K562 (cell line): ENCODE measurements around the gene RFWD3. TPM values are rescaled to one million over a fixed set of nuclear protein-coding genes. Genes with fewer than 3 reads are reported as not detected.

ENCODE experiments used
- EP400 ChIP-seq: fragments of 450-650 bp; IDR thresholded peaks from 2 replicates; pipeline ENCODE4 v1.6.1; 2017; ENCODE audit warnings: antibody characterized with exemption, mild to moderate bottlenecking, moderate library complexity
- KHSRP ChIP-seq: fragments of 450-650 bp; IDR thresholded peaks from 2 replicates; pipeline ENCODE4 v1.6.1; 2017
- SIX5 ChIP-seq, 2 experiments: IDR thresholded peaks; 2 replicates each; pipeline ENCODE4 v1.6.1; 2011; ENCODE audit warnings: low read length in 2 of 2, borderline replicate concordance in 1 of 2, low read depth in 1 of 2, mild to moderate bottlenecking in 1 of 2, moderate library complexity in 1 of 2; ENCODE audit not compliant: insufficient read depth in 1 of 2
- TFAM ChIP-seq: fragments of 250-450 bp; sonication (Bioruptor Pico); conservative IDR thresholded peaks from 2 replicates; pipeline ENCODE4 v1.5.0; 2021; ENCODE audit warnings: mild to moderate bottlenecking, moderate library complexity
- ZKSCAN8 ChIP-seq: fragments of 200-800 bp; sonication (Bioruptor generic); IDR thresholded peaks from 2 replicates; pipeline ENCODE4 v1.6.1; 2016; ENCODE audit warnings: missing genetic modification characterization, missing compliant biosample characterization
- ZNF12 ChIP-seq: sonication (generic); formaldehyde crosslinking; IDR thresholded peaks from 2 replicates; pipeline ENCODE4 v1.4.0; 2020; ENCODE audit warnings: mild to moderate bottlenecking, missing genetic modification reagents
- ZNF239 ChIP-seq: fragments of 250-450 bp; sonication (Bioruptor Pico); IDR thresholded peaks from 2 replicates; pipeline ENCODE4 v1.4.0; 2020; ENCODE audit warnings: mild to moderate bottlenecking
- ZNF766 ChIP-seq: fragments of 200-800 bp; sonication (Bioruptor generic); conservative IDR thresholded peaks from 2 replicates; pipeline ENCODE4 v1.6.1; 2016; ENCODE audit warnings: missing genetic modification characterization, missing compliant biosample characterization
- polyA plus RNA-seq, 8 experiments: library from polyadenylated mRNA; depleted of rRNA in 4 of 8; stranded (reverse) in 5 of 8; unstranded in 3 of 8; fragments of >200 nt; fragmentation: Nextera tagmentation in 2 of 8; fragmentation: Illumina TruSeq in 1 of 8; extraction: Ambion mirVana in 2 of 8; extraction: Trizol in 1 of 8; gene quantifications; 2 replicates each; pipeline versions ENCODE4 v1.2.1 to v1.2.3, GENCODE V29; 2011 to 2014; ENCODE audit warnings: inconsistent platforms in 1 of 8, missing spikeins in 1 of 8
- total RNA-seq, 7 experiments: library from RNA; depleted of rRNA in 6 of 7; stranded (reverse); fragments of >200 nt in 6 of 7; fragmentation: Illumina TruSeq in 2 of 7; extraction: Trizol in 2 of 7; gene quantifications; 2 replicates each; pipeline versions ENCODE4 v1.2.1 to v1.2.3, GENCODE V29; 2011 to 2021; ENCODE audit warnings: low replicate concordance in 1 of 7
- TF ChIP-seq, protein P1 (sequence below): IDR thresholded peaks from 2 replicates; pipeline ENCODE4 v1.6.1; 2011; ENCODE audit warnings: borderline replicate concordance, low read depth, mild to moderate bottlenecking, moderate library complexity, low read length; ENCODE audit not compliant: insufficient read depth, poor library complexity, severe bottlenecking
- TF ChIP-seq, protein P2 (sequence below): fragments of 200-800 bp; sonication (Bioruptor generic); IDR thresholded peaks from 2 replicates; pipeline ENCODE4 v1.6.1; 2016; ENCODE audit warnings: missing genetic modification characterization, missing compliant biosample characterization
- TF ChIP-seq, protein P3 (sequence below), 2 experiments: fragments of 450-650 bp; IDR thresholded peaks; 2 replicates each; pipeline ENCODE4 v1.6.1; 2016; ENCODE audit warnings: mild to moderate bottlenecking in 2 of 2, borderline replicate concordance in 1 of 2, low read depth in 1 of 2, moderate library complexity in 1 of 2

RFWD3 gene
- total and polyA plus RNA-seq, 9 of the 15 experiments (the other 6 are each of a cell fraction or from before 2014, with no cell fraction given), result 20.8 to 121 (median 79.0) TPM

GRCh38 chr16:74709441-74709877 is 42.8 kb upstream of the RFWD3 start (continued):
- no peak for TF ChIP-seq KHSRP
- TF ChIP-seq, protein P1, sequence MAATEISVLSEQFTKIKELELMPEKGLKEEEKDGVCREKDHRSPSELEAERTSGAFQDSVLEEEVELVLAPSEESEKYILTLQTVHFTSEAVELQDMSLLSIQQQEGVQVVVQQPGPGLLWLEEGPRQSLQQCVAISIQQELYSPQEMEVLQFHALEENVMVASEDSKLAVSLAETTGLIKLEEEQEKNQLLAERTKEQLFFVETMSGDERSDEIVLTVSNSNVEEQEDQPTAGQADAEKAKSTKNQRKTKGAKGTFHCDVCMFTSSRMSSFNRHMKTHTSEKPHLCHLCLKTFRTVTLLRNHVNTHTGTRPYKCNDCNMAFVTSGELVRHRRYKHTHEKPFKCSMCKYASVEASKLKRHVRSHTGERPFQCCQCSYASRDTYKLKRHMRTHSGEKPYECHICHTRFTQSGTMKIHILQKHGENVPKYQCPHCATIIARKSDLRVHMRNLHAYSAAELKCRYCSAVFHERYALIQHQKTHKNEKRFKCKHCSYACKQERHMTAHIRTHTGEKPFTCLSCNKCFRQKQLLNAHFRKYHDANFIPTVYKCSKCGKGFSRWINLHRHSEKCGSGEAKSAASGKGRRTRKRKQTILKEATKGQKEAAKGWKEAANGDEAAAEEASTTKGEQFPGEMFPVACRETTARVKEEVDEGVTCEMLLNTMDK, result peak; percentile 30
- TF ChIP-seq EP400, result no peak
- TF ChIP-seq TFAM, result no peak
- TF ChIP-seq ZKSCAN8 (CRISPR knock-in tag), result no peak
- TF ChIP-seq, protein P2, sequence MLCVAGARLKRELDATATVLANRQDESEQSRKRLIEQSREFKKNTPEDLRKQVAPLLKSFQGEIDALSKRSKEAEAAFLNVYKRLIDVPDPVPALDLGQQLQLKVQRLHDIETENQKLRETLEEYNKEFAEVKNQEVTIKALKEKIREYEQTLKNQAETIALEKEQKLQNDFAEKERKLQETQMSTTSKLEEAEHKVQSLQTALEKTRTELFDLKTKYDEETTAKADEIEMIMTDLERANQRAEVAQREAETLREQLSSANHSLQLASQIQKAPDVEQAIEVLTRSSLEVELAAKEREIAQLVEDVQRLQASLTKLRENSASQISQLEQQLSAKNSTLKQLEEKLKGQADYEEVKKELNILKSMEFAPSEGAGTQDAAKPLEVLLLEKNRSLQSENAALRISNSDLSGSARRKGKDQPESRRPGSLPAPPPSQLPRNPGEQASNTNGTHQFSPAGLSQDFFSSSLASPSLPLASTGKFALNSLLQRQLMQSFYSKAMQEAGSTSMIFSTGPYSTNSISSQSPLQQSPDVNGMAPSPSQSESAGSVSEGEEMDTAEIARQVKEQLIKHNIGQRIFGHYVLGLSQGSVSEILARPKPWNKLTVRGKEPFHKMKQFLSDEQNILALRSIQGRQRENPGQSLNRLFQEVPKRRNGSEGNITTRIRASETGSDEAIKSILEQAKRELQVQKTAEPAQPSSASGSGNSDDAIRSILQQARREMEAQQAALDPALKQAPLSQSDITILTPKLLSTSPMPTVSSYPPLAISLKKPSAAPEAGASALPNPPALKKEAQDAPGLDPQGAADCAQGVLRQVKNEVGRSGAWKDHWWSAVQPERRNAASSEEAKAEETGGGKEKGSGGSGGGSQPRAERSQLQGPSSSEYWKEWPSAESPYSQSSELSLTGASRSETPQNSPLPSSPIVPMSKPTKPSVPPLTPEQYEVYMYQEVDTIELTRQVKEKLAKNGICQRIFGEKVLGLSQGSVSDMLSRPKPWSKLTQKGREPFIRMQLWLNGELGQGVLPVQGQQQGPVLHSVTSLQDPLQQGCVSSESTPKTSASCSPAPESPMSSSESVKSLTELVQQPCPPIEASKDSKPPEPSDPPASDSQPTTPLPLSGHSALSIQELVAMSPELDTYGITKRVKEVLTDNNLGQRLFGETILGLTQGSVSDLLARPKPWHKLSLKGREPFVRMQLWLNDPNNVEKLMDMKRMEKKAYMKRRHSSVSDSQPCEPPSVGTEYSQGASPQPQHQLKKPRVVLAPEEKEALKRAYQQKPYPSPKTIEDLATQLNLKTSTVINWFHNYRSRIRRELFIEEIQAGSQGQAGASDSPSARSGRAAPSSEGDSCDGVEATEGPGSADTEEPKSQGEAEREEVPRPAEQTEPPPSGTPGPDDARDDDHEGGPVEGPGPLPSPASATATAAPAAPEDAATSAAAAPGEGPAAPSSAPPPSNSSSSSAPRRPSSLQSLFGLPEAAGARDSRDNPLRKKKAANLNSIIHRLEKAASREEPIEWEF (CRISPR knock-in tag), result no peak
- TF ChIP-seq ZNF239 (CRISPR knock-in tag), result no peak
- no peak for TF ChIP-seq SIX5 (IDR thresholded peaks at IDR 0.05; ENCODE audit: borderline replicate concordance in 1 of 2, insufficient read depth in 1 of 2, low read depth in 1 of 2, low read length in 2 of 2)
- TF ChIP-seq, protein P3, sequence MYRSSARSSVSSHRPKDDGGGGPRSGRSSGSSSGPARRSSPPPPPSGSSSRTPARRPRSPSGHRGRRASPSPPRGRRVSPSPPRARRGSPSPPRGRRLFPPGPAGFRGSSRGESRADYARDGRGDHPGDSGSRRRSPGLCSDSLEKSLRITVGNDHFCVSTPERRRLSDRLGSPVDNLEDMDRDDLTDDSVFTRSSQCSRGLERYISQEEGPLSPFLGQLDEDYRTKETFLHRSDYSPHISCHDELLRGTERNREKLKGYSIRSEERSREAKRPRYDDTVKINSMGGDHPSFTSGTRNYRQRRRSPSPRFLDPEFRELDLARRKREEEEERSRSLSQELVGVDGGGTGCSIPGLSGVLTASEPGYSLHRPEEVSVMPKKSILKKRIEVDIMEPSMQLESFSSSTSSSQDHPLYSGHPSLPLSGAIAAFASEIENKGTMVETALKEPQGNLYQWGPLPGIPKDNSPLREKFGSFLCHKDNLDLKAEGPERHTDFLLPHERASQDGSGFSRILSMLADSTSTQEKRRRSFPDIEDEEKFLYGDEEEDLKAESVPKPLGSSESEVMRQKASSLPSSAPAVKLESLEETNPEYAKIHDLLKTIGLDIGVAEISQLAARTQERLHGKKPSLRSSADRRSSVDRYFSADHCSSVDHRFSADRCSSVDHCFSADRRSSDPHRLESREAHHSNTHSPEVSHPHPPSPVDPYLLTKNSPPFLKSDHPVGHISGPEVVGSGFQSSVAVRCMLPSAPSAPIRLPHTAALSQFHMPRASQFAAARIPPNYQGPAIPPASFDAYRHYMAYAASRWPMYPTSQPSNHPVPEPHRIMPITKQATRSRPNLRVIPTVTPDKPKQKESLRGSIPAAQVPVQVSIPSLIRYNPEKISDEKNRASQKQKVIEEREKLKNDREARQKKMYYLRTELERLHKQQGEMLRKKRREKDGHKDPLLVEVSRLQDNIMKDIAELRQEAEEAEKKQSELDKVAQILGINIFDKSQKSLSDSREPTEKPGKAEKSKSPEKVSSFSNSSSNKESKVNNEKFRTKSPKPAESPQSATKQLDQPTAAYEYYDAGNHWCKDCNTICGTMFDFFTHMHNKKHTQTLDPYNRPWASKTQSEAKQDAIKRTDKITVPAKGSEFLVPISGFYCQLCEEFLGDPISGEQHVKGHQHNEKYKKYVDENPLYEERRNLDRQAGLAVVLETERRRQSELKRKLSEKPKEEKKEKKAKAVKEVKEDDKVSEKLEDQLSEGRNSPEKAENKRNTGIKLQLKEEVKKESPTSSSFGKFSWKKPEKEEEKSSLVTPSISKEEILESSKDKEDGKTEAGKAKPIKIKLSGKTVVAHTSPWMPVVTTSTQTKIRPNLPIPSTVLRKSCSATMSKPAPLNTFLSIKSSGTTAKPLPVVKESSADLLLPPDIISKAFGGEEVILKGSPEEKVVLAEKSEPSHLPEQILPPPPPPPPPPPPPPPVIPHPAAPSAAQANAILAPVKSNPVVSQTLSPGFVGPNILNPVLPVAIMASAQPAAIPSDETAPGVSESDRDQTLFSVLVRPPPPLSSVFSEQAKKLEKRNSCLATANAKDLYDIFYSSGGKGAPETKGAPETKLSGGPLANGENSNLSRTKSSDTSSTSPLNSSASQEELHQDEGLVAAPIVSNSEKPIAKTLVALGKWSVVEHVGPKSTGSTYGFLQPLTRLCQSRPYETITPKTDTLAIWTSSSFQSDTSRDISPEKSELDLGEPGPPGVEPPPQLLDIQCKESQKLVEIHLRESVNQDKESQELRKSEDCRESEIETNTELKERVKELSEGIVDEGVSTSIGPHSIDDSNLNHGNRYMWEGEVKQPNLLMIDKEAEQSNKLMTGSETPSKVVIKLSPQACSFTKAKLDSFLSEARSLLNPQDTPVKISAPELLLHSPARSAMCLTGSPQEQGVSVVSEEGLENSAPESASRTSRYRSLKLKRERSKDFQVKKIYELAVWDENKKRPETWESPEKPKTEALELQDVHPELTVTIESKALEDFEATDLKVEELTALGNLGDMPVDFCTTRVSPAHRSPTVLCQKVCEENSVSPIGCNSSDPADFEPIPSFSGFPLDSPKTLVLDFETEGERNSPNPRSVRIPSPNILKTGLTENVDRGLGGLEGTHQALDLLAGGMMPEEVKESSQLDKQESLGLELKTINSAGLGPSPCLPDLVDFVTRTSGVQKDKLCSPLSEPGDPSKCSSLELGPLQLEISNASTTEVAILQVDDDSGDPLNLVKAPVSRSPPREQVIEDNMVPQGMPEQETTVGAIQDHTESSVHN (IDR thresholded peaks at IDR 0.05; ENCODE audit: borderline replicate concordance in 1 of 2, low read depth in 1 of 2), result no peak
- no peak for TF ChIP-seq ZNF766
- TF ChIP-seq ZNF12 (CRISPR knock-in tag), result no peak
